IPS-20b (cell line): ENCODE results near the gene ENPP4.
"Not testable (repeated sequence)": the region's sequence is repeated elsewhere in the genome, so short reads cannot be mapped to it uniquely, and the experiment has no call there.

ENCODE experiments used
- H3K27ac ChIP-seq: one replicate; pipeline ENCODE4 v1.5.1; 2013; ENCODE audit warnings: low read length
- H3K27me3 ChIP-seq: 2 replicates; pipeline ENCODE4 v1.6.1; 2013; ENCODE audit warnings: mild to moderate bottlenecking, low read length, inconsistent platforms; ENCODE audit not compliant: insufficient read depth
- H3K36me3 ChIP-seq: 2 replicates; pipeline ENCODE4 v1.6.1; 2013; ENCODE audit warnings: low read depth, mild to moderate bottlenecking, inconsistent platforms, low read length, moderate library complexity; ENCODE audit not compliant: insufficient read depth
- H3K4me1 ChIP-seq: 2 replicates; pipeline ENCODE4 v1.6.1; 2013; ENCODE audit warnings: mild to moderate bottlenecking, control low read depth, inconsistent platforms, low read length, moderate library complexity; ENCODE audit not compliant: insufficient read depth
- H3K4me3 ChIP-seq: 2 replicates; pipeline ENCODE4 v1.5.1; 2013; ENCODE audit warnings: mild to moderate bottlenecking, low read length, inconsistent platforms
- H3K9ac ChIP-seq: 2 replicates; pipeline ENCODE4 v1.6.1; 2013; ENCODE audit warnings: low read depth, mild to moderate bottlenecking, inconsistent platforms, low read length, moderate library complexity
- H3K9me3 ChIP-seq: 2 replicates; pipeline ENCODE4 v1.6.1; 2013; ENCODE audit warnings: mild to moderate bottlenecking, low read depth, low read length, inconsistent platforms; ENCODE audit not compliant: insufficient read depth

Gene ENPP4

GRCh38 chr6:46134216-46134615 lies 4.4 kb downstream of the ENPP4 start:
- no peak overlapping the region for H3K4me3 ChIP-seq
- H3K9ac ChIP-seq = no peak overlapping the region
- H3K27ac ChIP-seq = no peak overlapping the region
- peaks cover 10% of the 10 kb centered on the region for H3K27me3 ChIP-seq
- H3K9me3 ChIP-seq = no peaks in the 10 kb centered on the region
- no peaks in the 10 kb centered on the region for H3K36me3 ChIP-seq
- H3K4me1 ChIP-seq = no peaks in the 10 kb centered on the region

GRCh38 chr6:46135176-46135575 lies 5.4 kb downstream of the ENPP4 start:
- H3K36me3 ChIP-seq = no peaks in the 10 kb centered on the region
- no peak overlapping the region for H3K27ac ChIP-seq
- no peak overlapping the region for H3K4me3 ChIP-seq
- H3K9ac ChIP-seq = no peak overlapping the region
- no peaks in the 10 kb centered on the region for H3K4me1 ChIP-seq
- no peaks in the 10 kb centered on the region for H3K9me3 ChIP-seq
- H3K27me3 ChIP-seq = peaks cover 7% of the 10 kb centered on the region

DNA sequence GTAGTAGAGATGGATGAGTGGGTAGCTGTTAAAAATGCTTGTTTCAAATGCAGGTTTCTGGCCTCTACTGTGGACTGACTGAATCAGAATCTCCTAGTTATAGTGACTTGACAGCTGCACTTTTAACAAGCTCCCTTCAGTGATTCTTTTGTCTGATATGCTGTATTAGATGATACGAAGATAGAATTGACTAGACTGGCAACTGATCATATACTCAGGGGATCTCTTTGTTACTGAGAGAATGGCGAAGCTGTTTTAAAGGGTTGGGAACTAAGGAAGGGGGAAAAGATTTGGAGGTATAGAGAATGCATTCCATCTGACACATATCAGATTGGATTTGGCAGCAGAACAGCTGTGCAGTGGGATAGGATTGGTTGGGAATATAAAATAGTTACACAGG lies 7.0 kb downstream of the ENPP4 start:
- Histone ChIP-seq H3K9me3 (no peaks in the 10 kb centered on the region), H3K9ac (no peak overlapping the region), H3K27me3 (no peaks in the 10 kb centered on the region), H3K4me1 (peaks cover 5% of the 10 kb centered on the region; the same call in 1 of the 2 replicates), H3K4me3 (no peak overlapping the region), H3K27ac (no peak overlapping the region), H3K36me3 (no peaks in the 10 kb centered on the region)

DNA sequence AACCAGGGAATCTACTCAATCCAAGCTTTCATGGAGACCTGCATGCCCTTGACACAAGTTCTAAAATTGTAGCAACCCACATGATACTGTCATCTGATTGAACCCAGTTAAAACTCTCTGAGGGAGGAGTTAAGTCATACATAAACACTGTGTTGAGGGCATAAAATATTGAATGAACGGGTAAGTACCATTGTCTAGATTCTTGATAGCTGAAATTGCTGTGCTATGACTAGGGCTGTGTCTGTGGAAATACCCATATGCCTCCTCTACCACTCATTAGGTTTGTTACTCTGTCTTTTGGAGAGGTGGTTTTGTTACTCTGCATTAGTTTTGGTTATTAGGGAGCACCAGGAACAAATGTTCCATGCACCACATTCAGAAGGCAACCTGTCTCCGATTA lies 7.6 kb downstream of the ENPP4 start:
- Histone ChIP-seq H3K4me1 (peaks cover 6% of the 10 kb centered on the region; the same call in 1 of the 2 replicates), H3K27ac (no peak overlapping the region), H3K4me3 (no peak overlapping the region), H3K36me3 (no peaks in the 10 kb centered on the region), H3K9ac (no peak overlapping the region), H3K9me3 (no peaks in the 10 kb centered on the region), H3K27me3 (no peaks in the 10 kb centered on the region)

- no peak overlapping the region for H3K27ac ChIP-seq
Measured at GRCh38 chr6:46138281-46138680, 8.5 kb downstream of the ENPP4 start.

DNA sequence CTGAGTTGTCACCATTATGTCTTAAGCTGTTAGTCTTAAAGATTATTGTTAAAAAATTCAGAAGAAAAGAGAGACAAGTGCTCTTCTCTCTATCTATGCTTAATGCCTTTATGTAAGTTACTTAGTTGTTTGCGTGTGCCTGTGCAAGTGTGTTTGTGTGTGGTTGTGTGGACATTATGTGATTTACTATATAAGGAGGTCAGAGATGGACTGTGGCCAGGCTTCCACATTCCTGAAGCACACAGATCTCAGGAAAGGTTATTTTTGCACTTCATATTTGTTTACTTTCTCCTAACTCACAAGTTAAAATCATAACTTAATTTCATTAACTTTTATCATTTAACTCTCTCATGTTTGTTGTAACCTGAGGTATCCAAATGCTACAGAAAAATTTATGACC lies 14.5 kb downstream of the ENPP4 start:
- Histone ChIP-seq H3K27ac (no peak overlapping the region), H3K9me3 (no peaks in the 10 kb centered on the region), H3K4me3 (no peak overlapping the region), H3K27me3 (no peaks in the 10 kb centered on the region), H3K36me3 (no peaks in the 10 kb centered on the region), H3K9ac (no peak overlapping the region), H3K4me1 (peaks cover 17% of the 10 kb centered on the region; the same call in 1 of the 2 replicates)

More at GRCh38 chr6:46138281-46138680, 8.5 kb downstream of the ENPP4 start:
- Histone ChIP-seq H3K36me3 (no peaks in the 10 kb centered on the region), H3K4me1 (peaks cover 7% of the 10 kb centered on the region; the same call in 1 of the 2 replicates), H3K27me3 (no peaks in the 10 kb centered on the region), H3K9ac (no peak overlapping the region), H3K4me3 (no peak overlapping the region), H3K9me3 (no peaks in the 10 kb centered on the region)

DNA sequence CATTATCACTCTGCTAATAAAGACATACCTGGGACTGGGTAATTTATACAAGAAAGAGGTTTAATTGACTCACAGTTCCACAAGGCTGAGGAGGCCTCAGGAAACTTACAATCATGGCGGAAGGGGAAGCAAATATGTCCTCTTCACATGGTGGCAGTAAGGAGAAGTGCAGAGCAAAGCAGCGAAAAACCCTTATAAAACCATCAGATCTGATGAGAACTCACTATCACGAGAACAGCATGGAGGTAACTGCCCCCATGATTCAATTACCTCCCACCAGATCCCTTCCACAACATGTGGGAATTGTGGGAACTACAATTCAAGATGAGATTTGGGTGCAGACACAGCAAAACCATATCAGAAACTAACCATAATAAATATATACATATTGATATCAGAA lies 19.3 kb downstream of the ENPP4 start:
- H3K4me1 ChIP-seq, H3K27ac ChIP-seq, H3K4me3 ChIP-seq, H3K27me3 ChIP-seq, H3K9me3 ChIP-seq, H3K9ac ChIP-seq, H3K36me3 ChIP-seq: not testable (repeated sequence)

GRCh38 chr6:46156701-46157100 lies 26.9 kb downstream of the ENPP4 start:
- H3K27ac ChIP-seq = no peak overlapping the region
- no peaks in the 10 kb centered on the region for H3K9me3 ChIP-seq
- no peak overlapping the region for H3K4me3 ChIP-seq
- H3K9ac ChIP-seq = no peak overlapping the region
- H3K4me1 ChIP-seq = peaks cover 3% of the 10 kb centered on the region; the same call in 1 of the 2 replicates
- no peaks in the 10 kb centered on the region for H3K27me3 ChIP-seq
- peaks cover 22% of the 10 kb centered on the region for H3K36me3 ChIP-seq

GRCh38 chr6:46159229-46159628 lies 29.4 kb downstream of the ENPP4 start:
- H3K9me3 ChIP-seq = no peaks in the 10 kb centered on the region
- H3K9ac ChIP-seq = no peak overlapping the region
- H3K27me3 ChIP-seq = no peaks in the 10 kb centered on the region
- H3K36me3 ChIP-seq = peaks cover 24% of the 10 kb centered on the region
- H3K27ac ChIP-seq = no peak overlapping the region
- peaks cover 3% of the 10 kb centered on the region; the same call in 1 of the 2 replicates for H3K4me1 ChIP-seq
- H3K4me3 ChIP-seq = no peak overlapping the region

- no peaks in the 10 kb centered on the region for H3K27me3 ChIP-seq
- H3K4me1 ChIP-seq = peaks cover 3% of the 10 kb centered on the region; the same call in 1 of the 2 replicates
- no peaks in the 10 kb centered on the region for H3K9me3 ChIP-seq
- H3K36me3 ChIP-seq = peaks cover 27% of the 10 kb centered on the region
- H3K27ac ChIP-seq = no peak overlapping the region
- no peak overlapping the region for H3K4me3 ChIP-seq
- no peak overlapping the region for H3K9ac ChIP-seq
Measured at GRCh38 chr6:46160102-46160501, 30.3 kb downstream of the ENPP4 start.

DNA sequence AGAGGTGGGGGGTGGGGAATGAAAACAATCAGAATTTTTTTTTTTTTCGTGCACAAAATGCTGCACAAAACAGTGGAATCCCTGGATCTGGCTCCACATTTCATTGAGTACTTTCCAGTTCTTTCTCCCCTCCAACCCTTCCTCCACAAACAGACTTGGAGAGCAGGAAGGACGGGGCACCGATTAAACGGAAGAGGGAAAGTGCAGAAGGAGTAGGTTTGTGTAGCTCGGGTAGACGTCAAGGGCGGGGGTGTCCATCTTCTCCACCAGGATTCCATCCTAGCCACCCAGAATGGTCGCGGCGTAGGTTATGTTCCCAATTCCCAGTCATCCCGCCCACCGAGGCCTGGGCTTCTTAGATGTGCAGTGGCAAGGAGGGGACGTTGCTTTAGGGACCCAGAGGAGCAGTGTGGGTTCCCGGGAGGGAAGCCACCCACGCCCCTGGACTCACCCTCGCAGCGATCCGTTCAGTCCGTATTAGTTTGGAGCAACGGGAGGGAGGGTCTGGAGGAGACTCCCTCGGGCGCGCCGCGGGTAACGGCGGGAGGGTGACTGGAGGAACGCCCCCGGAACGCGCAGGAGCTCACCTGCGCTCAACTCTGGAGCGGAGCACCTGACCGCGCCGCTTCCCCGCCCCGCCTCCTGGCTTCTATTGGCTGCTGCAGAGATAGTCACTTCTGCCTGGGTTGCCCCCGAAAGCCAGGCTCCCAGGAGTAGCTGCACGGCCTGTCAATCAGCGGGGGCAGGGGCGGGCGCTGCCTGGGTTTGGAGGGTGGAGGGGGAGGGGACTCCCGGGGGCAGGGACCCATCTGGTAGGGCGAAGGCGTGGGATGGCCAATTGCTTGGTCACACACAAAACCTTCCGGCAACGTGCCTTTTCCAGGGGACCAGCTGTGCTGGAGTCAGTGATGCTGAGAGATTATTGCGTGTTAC lies 40.8 kb downstream of the ENPP4 start, which contains the start of gene ENPP5:
ENPP5 (minus strand) TSS at position 624 of the 933 bp plus-strand sequence. CDS start 2,718 bp downstream, outside the sequence.
- Histone ChIP-seq H3K4me1 (0 out of 2 replicates have a peak, but pooled peaks cover 4% of the 10 kb centered on the region), H3K9me3 (no peaks in the 10 kb centered on the region), H3K36me3 (peaks cover 23% of the 10 kb centered on the region; the same call in 1 of the 2 replicates), H3K9ac (peak within 1 kb of the TSS; percentile 88), H3K27ac (peak within 1 kb of the TSS; percentile 30), H3K27me3 (no peaks in the 10 kb centered on the region), H3K4me3 (peak within 1 kb of the TSS; percentile 94)

DNA sequence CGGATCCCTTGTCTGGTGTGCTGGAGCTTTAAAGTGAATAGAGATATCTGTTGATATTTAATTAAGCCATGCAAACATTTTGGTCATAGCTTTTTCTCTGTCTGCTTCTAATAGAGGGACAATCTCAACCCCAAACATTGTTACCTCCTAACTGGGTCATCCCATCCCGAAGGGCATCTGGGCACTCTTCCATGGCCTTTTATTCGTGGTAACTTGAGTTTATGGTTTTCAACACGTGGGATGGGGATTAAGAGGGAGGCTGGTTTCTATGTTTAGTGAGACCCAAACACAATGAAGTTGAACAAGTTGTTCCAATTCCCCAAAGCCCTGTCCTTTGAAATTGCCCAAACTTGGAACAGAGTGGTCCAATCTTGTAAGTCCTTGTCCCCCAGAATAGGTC lies 42.4 kb downstream of the ENPP4 start:
- Histone ChIP-seq H3K9ac (no peak overlapping the region), H3K36me3 (peaks cover 8% of the 10 kb centered on the region; the same call in 1 of the 2 replicates), H3K9me3 (no peaks in the 10 kb centered on the region), H3K4me3 (no peak overlapping the region), H3K4me1 (0 out of 2 replicates have a peak, but pooled peaks cover 4% of the 10 kb centered on the region), H3K27me3 (no peaks in the 10 kb centered on the region), H3K27ac (no peak overlapping the region)
